Spleen (tissue), 7 donors: Measurements from ENCODE around the gene PYCR2.

Experiments used
- POLR2AphosphoS5 ChIP-seq, 3 donors: sonication (generic); formaldehyde crosslinking; IDR thresholded peaks; one replicate each; pipeline ENCODE4 v1.5.1; 2017; ENCODE audit warnings: antibody characterized with exemption in 3 of 3
- TF ChIP-seq, protein P1 (sequence below), 11 experiments: fragments of 200-600 bp in 7 of 11; fragments of 450-650 bp in 4 of 11; sonication (generic) in 4 of 11; IDR thresholded peaks in 8 of 11; conservative IDR thresholded peaks in 3 of 11; 1 replicate in 7 of 11; 2 replicates in 4 of 11; pipeline versions ENCODE4 v1.4.0 to v1.8.0; 2016 to 2021; ENCODE audit warnings: antibody characterized with exemption in 11 of 11, inconsistent platforms in 4 of 11, mild to moderate bottlenecking in 1 of 11
- donor health status: DM: no; HTN: no; CAD: no; lungs with moderate emphysema.
- donor health status: DM: no; HTN: no; CAD: no.
- donor health status: DM: no; HTN: no; CAD: no.

DNA sequence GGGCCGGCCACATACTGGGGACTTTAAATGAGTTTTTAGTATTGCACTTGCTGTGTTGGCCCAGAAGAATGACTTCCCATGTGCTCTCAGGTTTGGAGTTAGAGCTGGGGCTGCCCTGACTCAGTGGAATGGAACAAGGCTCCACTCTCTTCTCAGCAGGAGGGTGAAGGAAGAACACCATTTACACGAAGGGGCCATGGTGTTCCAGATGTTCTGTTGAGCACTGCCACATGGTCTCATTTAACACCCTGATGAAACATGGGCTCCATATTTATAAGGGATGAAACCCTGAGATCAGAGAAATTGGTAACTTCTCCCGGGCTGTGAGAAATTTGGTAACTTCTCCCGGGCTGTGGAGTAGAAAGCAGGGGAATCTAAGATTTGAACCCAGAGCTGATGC, 5.8 kb downstream of the PYCR2 start:
- TF ChIP-seq, protein P1, sequence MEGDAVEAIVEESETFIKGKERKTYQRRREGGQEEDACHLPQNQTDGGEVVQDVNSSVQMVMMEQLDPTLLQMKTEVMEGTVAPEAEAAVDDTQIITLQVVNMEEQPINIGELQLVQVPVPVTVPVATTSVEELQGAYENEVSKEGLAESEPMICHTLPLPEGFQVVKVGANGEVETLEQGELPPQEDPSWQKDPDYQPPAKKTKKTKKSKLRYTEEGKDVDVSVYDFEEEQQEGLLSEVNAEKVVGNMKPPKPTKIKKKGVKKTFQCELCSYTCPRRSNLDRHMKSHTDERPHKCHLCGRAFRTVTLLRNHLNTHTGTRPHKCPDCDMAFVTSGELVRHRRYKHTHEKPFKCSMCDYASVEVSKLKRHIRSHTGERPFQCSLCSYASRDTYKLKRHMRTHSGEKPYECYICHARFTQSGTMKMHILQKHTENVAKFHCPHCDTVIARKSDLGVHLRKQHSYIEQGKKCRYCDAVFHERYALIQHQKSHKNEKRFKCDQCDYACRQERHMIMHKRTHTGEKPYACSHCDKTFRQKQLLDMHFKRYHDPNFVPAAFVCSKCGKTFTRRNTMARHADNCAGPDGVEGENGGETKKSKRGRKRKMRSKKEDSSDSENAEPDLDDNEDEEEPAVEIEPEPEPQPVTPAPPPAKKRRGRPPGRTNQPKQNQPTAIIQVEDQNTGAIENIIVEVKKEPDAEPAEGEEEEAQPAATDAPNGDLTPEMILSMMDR (IDR thresholded peaks at IDR 0.05 in 8 of 11, conservative IDR thresholded peaks at IDR 0.05 in 3 of 11): no peak
- TF ChIP-seq POLR2AphosphoS5 (IDR thresholded peaks at IDR 0.05): no peak
